ENCODE results near the gene ZC3H7B.

DNA sequence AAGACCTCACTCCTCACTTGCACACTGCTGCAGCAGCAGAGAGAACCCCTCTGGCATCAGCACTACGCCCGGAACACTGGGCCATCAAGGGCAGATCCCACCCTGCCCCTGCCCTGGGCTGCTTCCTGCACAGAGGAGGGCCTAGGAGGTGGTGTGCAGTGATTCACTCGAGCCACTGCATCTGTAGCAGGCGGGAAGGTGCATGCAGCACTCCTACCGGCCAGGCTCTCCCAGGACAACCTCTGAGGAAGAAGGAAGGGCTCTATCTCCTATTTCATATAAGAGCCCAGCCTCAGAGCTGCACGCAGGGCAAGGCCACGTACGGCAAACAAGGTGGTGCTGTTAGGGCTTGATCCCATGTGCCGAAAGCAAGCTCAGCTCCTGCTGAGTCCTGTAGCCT, 29.5 kb upstream of the ZC3H7B start:
- TF ChIP-seq, protein P1, sequence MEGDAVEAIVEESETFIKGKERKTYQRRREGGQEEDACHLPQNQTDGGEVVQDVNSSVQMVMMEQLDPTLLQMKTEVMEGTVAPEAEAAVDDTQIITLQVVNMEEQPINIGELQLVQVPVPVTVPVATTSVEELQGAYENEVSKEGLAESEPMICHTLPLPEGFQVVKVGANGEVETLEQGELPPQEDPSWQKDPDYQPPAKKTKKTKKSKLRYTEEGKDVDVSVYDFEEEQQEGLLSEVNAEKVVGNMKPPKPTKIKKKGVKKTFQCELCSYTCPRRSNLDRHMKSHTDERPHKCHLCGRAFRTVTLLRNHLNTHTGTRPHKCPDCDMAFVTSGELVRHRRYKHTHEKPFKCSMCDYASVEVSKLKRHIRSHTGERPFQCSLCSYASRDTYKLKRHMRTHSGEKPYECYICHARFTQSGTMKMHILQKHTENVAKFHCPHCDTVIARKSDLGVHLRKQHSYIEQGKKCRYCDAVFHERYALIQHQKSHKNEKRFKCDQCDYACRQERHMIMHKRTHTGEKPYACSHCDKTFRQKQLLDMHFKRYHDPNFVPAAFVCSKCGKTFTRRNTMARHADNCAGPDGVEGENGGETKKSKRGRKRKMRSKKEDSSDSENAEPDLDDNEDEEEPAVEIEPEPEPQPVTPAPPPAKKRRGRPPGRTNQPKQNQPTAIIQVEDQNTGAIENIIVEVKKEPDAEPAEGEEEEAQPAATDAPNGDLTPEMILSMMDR (IDR thresholded peaks at IDR 0.05; ENCODE audit: low read depth, low read length) = no peak
- no peak for TF ChIP-seq POLR2A (IDR thresholded peaks at IDR 0.05; ENCODE audit: extremely low read depth, insufficient read length)

All from NB4 (cell line).